22Rv1 (cell line): ENCODE results near the gene SKI.

Source experiments
- H3K27ac ChIP-seq: fragments of 450-650 bp; 2 replicates; pipeline ENCODE4 v1.5.1; 2017
- ZFX ChIP-seq: fragments of 450-650 bp; IDR thresholded peaks from 2 replicates; pipeline ENCODE4 v1.6.1; 2017; ENCODE audit warnings: antibody characterized with exemption, borderline replicate concordance
- TF ChIP-seq, protein P1 (sequence below): fragments of 450-650 bp; IDR thresholded peaks from 2 replicates; pipeline ENCODE4 v1.5.1; 2017; ENCODE audit warnings: mild to moderate bottlenecking

The SKI gene

DNA sequence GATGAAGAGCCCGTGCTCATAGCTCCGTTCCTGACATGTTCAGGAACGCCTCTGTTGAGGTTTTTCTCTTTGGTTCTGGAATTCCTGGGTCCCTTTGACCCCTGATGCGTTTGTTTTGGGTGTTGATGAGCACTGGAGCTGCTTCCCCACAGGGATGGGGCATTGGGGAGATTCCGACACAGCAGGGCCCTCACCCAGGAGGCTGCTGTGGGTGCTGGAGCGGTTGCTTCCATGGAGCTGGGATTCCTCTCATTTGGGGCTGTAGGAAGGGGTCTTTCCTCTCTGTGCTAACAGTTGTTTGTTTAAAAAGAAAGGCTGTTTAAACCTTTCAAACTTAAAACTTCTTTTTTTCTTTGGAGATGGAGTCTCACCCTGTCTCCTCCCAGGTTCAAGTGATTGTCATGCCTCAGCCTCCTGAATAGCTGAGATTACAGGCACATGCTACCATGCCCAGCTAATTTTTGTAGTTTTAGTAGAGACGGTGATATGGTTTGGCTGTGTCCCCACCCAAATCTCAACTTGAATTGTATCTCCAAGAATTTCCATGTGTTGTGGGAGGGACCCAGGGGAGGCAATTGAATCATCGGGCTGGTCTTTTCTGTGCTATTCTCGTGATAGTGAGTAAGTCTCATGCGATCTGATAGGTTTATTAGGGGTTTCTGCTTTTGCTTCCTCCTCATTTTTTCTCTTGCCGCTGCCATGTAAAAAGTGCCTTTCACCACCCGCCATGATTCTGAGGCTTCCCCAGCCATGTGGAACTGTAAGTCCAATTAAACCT, 48.9 kb downstream of the SKI start:
- no peak for TF ChIP-seq ZFX
- TF ChIP-seq, protein P1, sequence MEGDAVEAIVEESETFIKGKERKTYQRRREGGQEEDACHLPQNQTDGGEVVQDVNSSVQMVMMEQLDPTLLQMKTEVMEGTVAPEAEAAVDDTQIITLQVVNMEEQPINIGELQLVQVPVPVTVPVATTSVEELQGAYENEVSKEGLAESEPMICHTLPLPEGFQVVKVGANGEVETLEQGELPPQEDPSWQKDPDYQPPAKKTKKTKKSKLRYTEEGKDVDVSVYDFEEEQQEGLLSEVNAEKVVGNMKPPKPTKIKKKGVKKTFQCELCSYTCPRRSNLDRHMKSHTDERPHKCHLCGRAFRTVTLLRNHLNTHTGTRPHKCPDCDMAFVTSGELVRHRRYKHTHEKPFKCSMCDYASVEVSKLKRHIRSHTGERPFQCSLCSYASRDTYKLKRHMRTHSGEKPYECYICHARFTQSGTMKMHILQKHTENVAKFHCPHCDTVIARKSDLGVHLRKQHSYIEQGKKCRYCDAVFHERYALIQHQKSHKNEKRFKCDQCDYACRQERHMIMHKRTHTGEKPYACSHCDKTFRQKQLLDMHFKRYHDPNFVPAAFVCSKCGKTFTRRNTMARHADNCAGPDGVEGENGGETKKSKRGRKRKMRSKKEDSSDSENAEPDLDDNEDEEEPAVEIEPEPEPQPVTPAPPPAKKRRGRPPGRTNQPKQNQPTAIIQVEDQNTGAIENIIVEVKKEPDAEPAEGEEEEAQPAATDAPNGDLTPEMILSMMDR = no peak

DNA sequence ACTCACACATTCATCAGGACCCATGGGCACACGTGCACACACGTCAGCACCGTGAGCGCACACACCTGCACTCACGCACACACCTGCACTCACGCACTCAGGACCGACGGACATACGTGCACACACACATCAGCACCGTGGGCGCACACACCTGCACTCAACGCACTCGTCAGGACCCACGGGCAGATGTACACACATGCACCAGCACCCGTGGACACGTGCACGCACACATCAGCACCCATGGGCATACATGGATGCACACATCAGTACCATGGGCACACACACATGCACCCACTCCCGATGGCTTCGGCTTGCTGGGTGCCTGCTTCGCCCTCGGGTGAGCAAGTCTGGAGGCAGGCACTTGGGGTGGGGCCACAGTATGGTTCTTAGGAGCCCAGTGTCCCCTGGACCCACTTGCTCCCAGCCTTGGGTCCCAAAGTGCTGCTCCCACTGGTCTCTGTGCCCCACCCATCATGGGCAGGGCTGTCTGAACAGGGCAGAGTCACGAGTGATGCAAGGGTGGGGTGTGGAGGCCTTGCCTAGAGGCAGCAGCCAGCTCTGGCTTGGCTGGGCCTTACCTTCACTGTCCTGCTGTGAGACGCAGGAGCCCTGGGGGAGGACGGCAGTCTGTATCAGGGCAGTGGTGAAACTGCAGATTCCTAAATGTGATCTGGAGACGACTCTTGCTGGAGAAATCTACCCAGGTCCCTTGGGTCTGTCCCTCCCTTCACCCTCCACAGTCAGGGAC, 49.8 kb downstream of the SKI start:
- TF ChIP-seq, protein P1 = no peak
- TF ChIP-seq ZFX = no peak
- no peak overlapping the region for H3K27ac ChIP-seq

More for the DNA sequence above, 48.9 kb downstream of the SKI start:
- H3K27ac ChIP-seq = no peak overlapping the region

DNA sequence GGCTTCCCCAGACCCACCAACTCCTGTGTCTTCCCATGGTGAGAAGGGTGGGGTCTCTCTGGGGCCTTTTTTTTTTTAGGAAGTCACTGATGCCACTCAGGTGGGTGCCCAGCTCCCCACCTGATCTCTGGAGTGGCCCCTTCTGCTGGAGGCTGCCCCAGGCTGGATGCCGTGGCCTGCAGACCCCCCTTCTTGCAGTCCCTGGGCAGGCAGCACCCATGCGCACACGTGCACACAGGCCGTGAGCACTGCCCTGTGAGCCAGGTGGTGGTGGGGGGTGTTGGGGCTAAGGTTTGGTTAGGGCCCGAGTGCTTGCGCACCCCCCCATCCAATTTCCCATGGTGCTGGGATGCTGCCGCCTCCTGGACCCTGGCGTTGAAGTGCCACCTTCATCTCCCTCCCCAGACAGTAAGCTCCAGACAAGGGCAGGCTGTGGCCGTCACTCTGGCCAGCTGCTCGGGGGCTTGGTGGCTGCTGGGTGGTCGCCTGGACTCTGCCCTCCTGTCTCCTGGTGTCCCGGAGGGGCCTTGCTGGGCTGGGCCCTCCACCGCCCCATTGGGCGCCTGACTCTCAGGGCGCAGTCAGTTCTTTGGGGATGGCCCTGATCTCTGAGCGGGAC, 50.6 kb downstream of the SKI start:
- H3K27ac ChIP-seq = no peak overlapping the region
- TF ChIP-seq, protein P1 = no peak
- no peak for TF ChIP-seq ZFX

DNA sequence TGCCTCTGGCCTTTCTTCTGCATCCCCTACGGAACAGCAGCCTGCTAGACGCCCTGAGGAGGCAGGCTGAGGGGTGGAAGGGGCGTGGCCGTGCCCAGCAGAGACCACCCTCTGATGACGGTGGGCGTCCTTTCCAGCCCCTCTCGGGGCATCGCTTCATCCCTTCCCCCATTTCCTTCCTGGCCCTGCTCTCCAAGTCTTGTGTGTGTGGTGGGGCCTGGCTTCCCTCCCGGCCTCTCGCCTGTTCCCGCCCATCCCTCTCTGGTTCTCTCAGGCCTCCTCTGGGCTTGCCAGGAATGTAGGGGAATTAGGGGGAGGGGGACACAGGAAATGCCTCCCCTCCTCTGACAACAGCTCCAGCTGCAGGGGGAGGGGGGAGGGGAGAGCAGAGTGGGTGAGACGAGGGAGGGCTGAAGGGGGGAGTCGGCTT, 51.1 kb downstream of the SKI start:
- H3K27ac ChIP-seq = no peak overlapping the region
- TF ChIP-seq, protein P1 = no peak
- TF ChIP-seq ZFX = no peak

DNA sequence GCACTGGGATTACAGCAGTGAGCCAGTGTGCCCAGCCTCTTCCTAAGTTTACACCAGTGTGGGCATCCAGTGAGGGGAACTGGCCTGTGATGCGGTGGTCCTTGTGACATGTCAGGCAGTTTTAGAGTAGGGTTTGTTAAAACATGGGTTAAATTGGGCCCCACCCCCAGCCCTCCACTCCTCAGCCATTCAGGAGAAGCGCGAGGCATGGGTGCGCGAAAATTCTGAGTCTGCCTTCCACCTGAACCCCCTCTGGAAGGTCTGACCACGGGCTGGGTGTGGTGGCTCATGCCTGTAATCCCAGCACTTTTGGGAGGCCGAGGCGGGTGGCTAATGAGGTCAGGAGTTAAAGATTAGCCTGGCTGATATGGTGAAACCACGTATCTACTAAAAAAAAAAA, 51.7 kb downstream of the SKI start:
- no peak overlapping the region for H3K27ac ChIP-seq
- TF ChIP-seq, protein P1 = no peak
- TF ChIP-seq ZFX = no peak

DNA sequence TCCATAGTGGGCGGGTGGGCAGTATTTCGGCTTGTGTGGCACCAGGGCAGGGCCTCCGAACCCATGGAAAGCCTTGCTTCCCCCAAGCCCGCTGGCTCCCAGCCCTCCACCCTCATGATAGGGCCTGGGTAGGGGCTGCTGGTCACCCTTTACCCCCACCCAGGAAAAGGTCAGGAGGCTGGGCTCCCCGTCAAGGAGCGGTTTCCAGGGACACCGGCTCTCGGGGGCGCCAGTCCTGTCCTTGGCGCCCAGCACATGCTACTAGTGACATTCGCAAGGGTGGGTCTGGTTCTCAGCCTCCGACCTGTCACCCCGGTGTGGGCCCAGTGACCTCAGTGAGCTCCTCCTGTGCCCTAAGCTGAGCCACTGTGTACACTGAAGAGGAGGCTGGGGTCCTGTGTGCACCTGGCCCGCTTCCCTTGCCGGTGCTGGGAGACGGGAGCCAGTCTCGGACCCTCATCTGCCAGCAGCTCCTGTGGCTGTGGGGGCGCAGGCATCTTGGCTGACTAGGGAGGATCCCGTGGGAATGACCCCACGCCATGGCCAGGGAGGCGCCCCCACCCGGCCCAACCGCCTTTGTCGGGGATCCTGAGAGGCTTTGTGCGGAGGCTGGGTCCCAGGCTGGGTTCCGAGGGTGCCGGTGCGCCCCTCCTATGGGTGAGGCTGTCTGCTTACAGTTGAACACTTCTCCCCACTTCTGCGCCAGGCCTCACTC, 54.6 kb downstream of the SKI start:
- no peak for TF ChIP-seq ZFX
- TF ChIP-seq, protein P1 = no peak
- no peak overlapping the region for H3K27ac ChIP-seq
